ENCODE results near the gene MYOM1.

- TF ChIP-seq POLR2A (IDR thresholded peaks at IDR 0.05; ENCODE audit: low read length) (no peak), GATA1 (IDR thresholded peaks at IDR 0.05; ENCODE audit: low read depth, low read length) (no peak)
Measured at GRCh38 chr18:3044931-3045698, 174.7 kb downstream of the MYOM1 start.
